ENCODE data around the gene CBLB.
A peak's percentile ranks its signal among the peaks of the same experiment; 100 is the strongest.

Gene CBLB

GRCh38 chr3:105829871-105830622 is 38.8 kb downstream of the CBLB start:
- DNase-seq (ENCODE audit: low read depth): no peak
- Histone ChIP-seq H3K9me3 (ENCODE audit: control insufficient read depth, low read length) (no peaks in the 10 kb centered on the region), H3K36me3 (ENCODE audit: control insufficient read depth, insufficient read depth, low read length, severe bottlenecking) (peaks cover 33% of the 10 kb centered on the region), H3K4me3 (ENCODE audit: low read length) (no peak overlapping the region), H3K27me3 (replicated peaks; ENCODE audit: control insufficient read depth, insufficient read depth, low read length) (no peaks in the 10 kb centered on the region), H3K9ac (ENCODE audit: low read length) (no peak overlapping the region), H3K4me1 (ENCODE audit: control insufficient read depth, insufficient read depth, low read length) (peaks cover 34% of the 10 kb centered on the region)

GRCh38 chr3:105829229-105829628 is 39.6 kb downstream of the CBLB start:
- H3K9me3 ChIP-seq (ENCODE audit: control insufficient read depth, low read length): no peaks in the 10 kb centered on the region
- H3K4me3 ChIP-seq (ENCODE audit: low read length): no peak overlapping the region
- no peaks in the 10 kb centered on the region for H3K27me3 ChIP-seq (replicated peaks; ENCODE audit: control insufficient read depth, insufficient read depth, low read length)
- H3K4me1 ChIP-seq (ENCODE audit: control insufficient read depth, insufficient read depth, low read length): peaks cover 33% of the 10 kb centered on the region
- DNase-seq (ENCODE audit: low read depth): no peak
- peaks cover 33% of the 10 kb centered on the region for H3K36me3 ChIP-seq (ENCODE audit: control insufficient read depth, insufficient read depth, low read length, severe bottlenecking)
- H3K9ac ChIP-seq (ENCODE audit: low read length): no peak overlapping the region

- Histone ChIP-seq H3K9ac (ENCODE audit: low read length) (no peak overlapping the region), H3K9me3 (ENCODE audit: control insufficient read depth, low read length) (no peaks in the 10 kb centered on the region), H3K36me3 (ENCODE audit: control insufficient read depth, insufficient read depth, low read length, severe bottlenecking) (peaks cover 29% of the 10 kb centered on the region), H3K4me1 (ENCODE audit: control insufficient read depth, insufficient read depth, low read length) (peaks cover 38% of the 10 kb centered on the region), H3K4me3 (ENCODE audit: low read length) (no peak overlapping the region), H3K27me3 (replicated peaks; ENCODE audit: control insufficient read depth, insufficient read depth, low read length) (no peaks in the 10 kb centered on the region)
- no peak for DNase-seq (ENCODE audit: low read depth)
These were observed 40.1 kb downstream of the CBLB start for GRCh38 chr3:105828703-105829102.

GRCh38 chr3:105827959-105828358 is 40.9 kb downstream of the CBLB start:
- Histone ChIP-seq H3K9me3 (ENCODE audit: control insufficient read depth, low read length) (no peaks in the 10 kb centered on the region), H3K4me1 (ENCODE audit: control insufficient read depth, insufficient read depth, low read length) (peaks cover 44% of the 10 kb centered on the region), H3K27me3 (replicated peaks; ENCODE audit: control insufficient read depth, insufficient read depth, low read length) (no peaks in the 10 kb centered on the region), H3K36me3 (ENCODE audit: control insufficient read depth, insufficient read depth, low read length, severe bottlenecking) (peaks cover 29% of the 10 kb centered on the region), H3K4me3 (ENCODE audit: low read length) (no peak overlapping the region), H3K9ac (ENCODE audit: low read length) (no peak overlapping the region)
- DNase-seq (ENCODE audit: low read depth): peak; percentile 65

- no peak for DNase-seq (ENCODE audit: low read depth)
- Histone ChIP-seq H3K4me3 (ENCODE audit: low read length) (peak overlapping the region; percentile 2), H3K36me3 (ENCODE audit: control insufficient read depth, insufficient read depth, low read length, severe bottlenecking) (peaks cover 30% of the 10 kb centered on the region), H3K9ac (ENCODE audit: low read length) (peak overlapping the region; percentile 17), H3K27me3 (replicated peaks; ENCODE audit: control insufficient read depth, insufficient read depth, low read length) (no peaks in the 10 kb centered on the region), H3K9me3 (ENCODE audit: control insufficient read depth, low read length) (no peaks in the 10 kb centered on the region), H3K4me1 (ENCODE audit: control insufficient read depth, insufficient read depth, low read length) (peaks cover 54% of the 10 kb centered on the region)
These were observed 41.8 kb downstream of the CBLB start for GRCh38 chr3:105826778-105827634.

GRCh38 chr3:105824129-105824528 is 44.7 kb downstream of the CBLB start:
- no peak for DNase-seq (ENCODE audit: low read depth)
- peak overlapping the region; percentile 33 for H3K4me3 ChIP-seq (ENCODE audit: low read length)

GRCh38 chr3:105823149-105823867 is 45.5 kb downstream of the CBLB start:
- no peaks in the 10 kb centered on the region for H3K9me3 ChIP-seq (ENCODE audit: control insufficient read depth, low read length)
- peak; percentile 86 for DNase-seq (ENCODE audit: low read depth)
- H3K4me3 ChIP-seq (ENCODE audit: low read length): peak overlapping the region; percentile 33
- H3K9ac ChIP-seq (ENCODE audit: low read length): peak overlapping the region; percentile 31
- H3K4me1 ChIP-seq (ENCODE audit: control insufficient read depth, insufficient read depth, low read length): peaks cover 59% of the 10 kb centered on the region
- H3K27me3 ChIP-seq (replicated peaks; ENCODE audit: control insufficient read depth, insufficient read depth, low read length): no peaks in the 10 kb centered on the region
- H3K36me3 ChIP-seq (ENCODE audit: control insufficient read depth, insufficient read depth, low read length, severe bottlenecking): peaks cover 30% of the 10 kb centered on the region

More at GRCh38 chr3:105824129-105824528, 44.7 kb downstream of the CBLB start:
- Histone ChIP-seq H3K4me1 (ENCODE audit: control insufficient read depth, insufficient read depth, low read length) (peaks cover 65% of the 10 kb centered on the region), H3K9ac (ENCODE audit: low read length) (no peak overlapping the region), H3K36me3 (ENCODE audit: control insufficient read depth, insufficient read depth, low read length, severe bottlenecking) (peaks cover 27% of the 10 kb centered on the region), H3K9me3 (ENCODE audit: control insufficient read depth, low read length) (no peaks in the 10 kb centered on the region), H3K27me3 (replicated peaks; ENCODE audit: control insufficient read depth, insufficient read depth, low read length) (no peaks in the 10 kb centered on the region)

- Histone ChIP-seq H3K4me3 (ENCODE audit: low read length) (peak overlapping the region; percentile 24), H3K36me3 (ENCODE audit: control insufficient read depth, insufficient read depth, low read length, severe bottlenecking) (peaks cover 32% of the 10 kb centered on the region), H3K9ac (ENCODE audit: low read length) (no peak overlapping the region), H3K9me3 (ENCODE audit: control insufficient read depth, low read length) (no peaks in the 10 kb centered on the region), H3K4me1 (ENCODE audit: control insufficient read depth, insufficient read depth, low read length) (peaks cover 53% of the 10 kb centered on the region), H3K27me3 (replicated peaks; ENCODE audit: control insufficient read depth, insufficient read depth, low read length) (no peaks in the 10 kb centered on the region)
- DNase-seq (ENCODE audit: low read depth): no peak
These were observed 46.4 kb downstream of the CBLB start for GRCh38 chr3:105822171-105823123.

- peak; percentile 40 for DNase-seq (ENCODE audit: low read depth)
- Histone ChIP-seq H3K9me3 (ENCODE audit: control insufficient read depth, low read length) (no peaks in the 10 kb centered on the region), H3K4me1 (ENCODE audit: control insufficient read depth, insufficient read depth, low read length) (peaks cover 45% of the 10 kb centered on the region), H3K4me3 (ENCODE audit: low read length) (no peak overlapping the region), H3K27me3 (replicated peaks; ENCODE audit: control insufficient read depth, insufficient read depth, low read length) (no peaks in the 10 kb centered on the region), H3K9ac (ENCODE audit: low read length) (no peak overlapping the region), H3K36me3 (ENCODE audit: control insufficient read depth, insufficient read depth, low read length, severe bottlenecking) (peaks cover 34% of the 10 kb centered on the region)
These were observed 47.4 kb downstream of the CBLB start for GRCh38 chr3:105821433-105821832.

- Histone ChIP-seq H3K9me3 (ENCODE audit: control insufficient read depth, low read length) (no peaks in the 10 kb centered on the region), H3K4me3 (ENCODE audit: low read length) (no peak overlapping the region), H3K4me1 (ENCODE audit: control insufficient read depth, insufficient read depth, low read length) (peaks cover 40% of the 10 kb centered on the region), H3K36me3 (ENCODE audit: control insufficient read depth, insufficient read depth, low read length, severe bottlenecking) (peaks cover 20% of the 10 kb centered on the region), H3K27me3 (replicated peaks; ENCODE audit: control insufficient read depth, insufficient read depth, low read length) (no peaks in the 10 kb centered on the region), H3K9ac (ENCODE audit: low read length) (no peak overlapping the region)
- no peak for DNase-seq (ENCODE audit: low read depth)
These were observed 52.0 kb downstream of the CBLB start for GRCh38 chr3:105816833-105817232.

Measured in adipocyte (in vitro differentiated cells).